Spleen (tissue), 11 donors: ENCODE results near the gene ARHGEF26. TPM values are rescaled to one million over a fixed set of nuclear protein-coding genes. Genes with fewer than 3 reads are reported as not detected.
"Not testable (repeated sequence)": the region's sequence is repeated elsewhere in the genome, so short reads cannot be mapped to it uniquely, and the experiment has no call there.

Experiments
- DNase-seq: peaks from one replicate; pipeline ENCODE4 v3.0.0-alpha.2; 2020
- H3K27ac ChIP-seq, 8 donors: fragments of 200-600 bp; sonication (generic) in 7 of 8; 1 replicate in 4 of 8; 2 replicates in 4 of 8; pipeline versions ENCODE4 v1.5.0 to v1.8.0; 2016 to 2021; ENCODE audit warnings: inconsistent platforms in 4 of 8, mild to moderate bottlenecking in 4 of 8, moderate library complexity in 1 of 8
- H3K27me3 ChIP-seq, 7 donors: fragments of 200-600 bp; sonication (generic) in 6 of 7; replicated peaks in 1 of 7; 1 replicate in 4 of 7; 2 replicates in 3 of 7; pipeline versions ENCODE4 v1.5.0 to v1.8.0; 2016 to 2021; ENCODE audit warnings: inconsistent platforms in 3 of 7, mild to moderate bottlenecking in 1 of 7
- H3K36me3 ChIP-seq, 6 donors: fragments of 200-600 bp; sonication (generic) in 5 of 6; 1 replicate in 4 of 6; 2 replicates in 2 of 6; pipeline versions ENCODE4 v1.5.0 to v1.8.0; 2016 to 2021; ENCODE audit warnings: inconsistent platforms in 2 of 6
- H3K4me1 ChIP-seq, 6 donors: fragments of 200-600 bp; sonication (generic) in 5 of 6; 1 replicate in 3 of 6; 2 replicates in 3 of 6; pipeline versions ENCODE4 v1.5.0 to v1.8.0; 2016 to 2021; ENCODE audit warnings: inconsistent platforms in 3 of 6
- H3K4me3 ChIP-seq, 8 donors: fragments of 200-600 bp; sonication (generic) in 7 of 8; 1 replicate in 4 of 8; 2 replicates in 4 of 8; pipeline versions ENCODE4 v1.5.0 to v1.8.0; 2016 to 2021; ENCODE audit warnings: inconsistent platforms in 4 of 8, mild to moderate bottlenecking in 4 of 8, moderate library complexity in 2 of 8
- H3K9me3 ChIP-seq, 8 donors: fragments of 200-600 bp; sonication (generic) in 7 of 8; 1 replicate in 4 of 8; 2 replicates in 4 of 8; pipeline versions ENCODE4 v1.5.0 to v1.8.0; 2016 to 2021; ENCODE audit warnings: inconsistent platforms in 4 of 8
- POLR2A ChIP-seq, 3 donors: fragments of 450-650 bp; IDR thresholded peaks; one replicate each; pipeline ENCODE4 v1.5.1; 2017; ENCODE audit warnings: antibody characterized with exemption in 3 of 3, mild to moderate bottlenecking in 1 of 3
- POLR2AphosphoS5 ChIP-seq, 3 donors: sonication (generic); formaldehyde crosslinking; IDR thresholded peaks; one replicate each; pipeline ENCODE4 v1.5.1; 2017; ENCODE audit warnings: antibody characterized with exemption in 3 of 3
- WGBS, 5 donors: extraction: QIAGEN DNeasy Blood & Tissue Kit in 3 of 5; methylation state at CpG; one replicate each; pipeline versions ENCODE4 v1.1.5 to v1.1.7; 2013 to 2018; 5-methylcytosine and 5-hydroxymethylcytosine counted together
- intact Hi-C: fragments of 100-400 bp; cut with DNase I; formaldehyde crosslinking; loops from one replicate; pipeline ENCODE4 v1.15.0; 2023; ENCODE audit warnings: low total_unique reads
- polyA plus RNA-seq, 3 donors: library from polyadenylated mRNA; stranded (reverse); fragments of 200-250 nt; gene quantifications; one replicate each; pipeline ENCODE4 v1.2.1, GENCODE V29; 2013
- total RNA-seq, 7 donors: library from RNA; depleted of rRNA in 3 of 7; stranded (reverse); fragments of >200 nt in 3 of 7; fragmentation: NEBNext Ultra II Directional in 4 of 7; extraction: Animal tissue kit (Norgen Biotek cat#: 25700) in 4 of 7; gene quantifications; one replicate each; pipeline versions ENCODE4 v1.1.0 to v1.2.1, GENCODE V29; 2016 to 2021
- TF ChIP-seq, protein P1 (sequence below), 11 experiments: fragments of 200-600 bp in 7 of 11; fragments of 450-650 bp in 4 of 11; sonication (generic) in 4 of 11; IDR thresholded peaks in 8 of 11; conservative IDR thresholded peaks in 3 of 11; 1 replicate in 7 of 11; 2 replicates in 4 of 11; pipeline versions ENCODE4 v1.4.0 to v1.8.0; 2016 to 2021; ENCODE audit warnings: antibody characterized with exemption in 11 of 11, inconsistent platforms in 4 of 11, mild to moderate bottlenecking in 1 of 11
- donor health status: healthy with polysubstance abuse.
- donor health status: DM: no; HTN: no; CAD: no; lungs with moderate emphysema.
- donor health status: DM: no; HTN: no; CAD: no.
- donor health status: Bipolar disorder and iron deficiency.
- donor health status: healthy.
- donor health status: DM: no; HTN: no; CAD: no.
- donor health status: DM: yes; HTN: yes; CAD: no.

ARHGEF26 gene
- total and polyA plus RNA-seq, 10 donors = 0.30 to 6.3 (median 1.1) TPM

DNA sequence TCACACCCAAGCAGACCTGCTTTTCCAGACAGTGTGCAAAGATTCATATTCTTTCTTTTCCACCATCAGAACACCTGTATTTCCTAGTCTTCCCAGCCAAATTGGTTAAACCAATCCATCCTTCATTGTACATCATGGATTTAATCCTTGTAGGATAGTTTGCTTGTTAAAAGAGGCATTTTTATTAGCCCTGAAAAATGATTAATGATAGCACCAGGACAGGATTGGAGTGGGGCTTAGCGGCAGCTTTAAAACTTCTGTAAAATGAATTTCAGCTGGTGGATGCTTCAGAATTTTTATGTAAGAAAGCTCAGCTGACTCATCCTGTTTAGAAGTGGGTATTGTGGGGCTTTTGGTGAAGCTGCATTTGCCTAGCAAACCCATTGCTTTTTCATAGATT lies 36.1 kb upstream of the ARHGEF26 start:
- H3K36me3 ChIP-seq = no peaks in the 10 kb centered on the region
- intact Hi-C loops = no loop called here
- peaks cover 0 to 5% (median 0%) of the 10 kb centered on the region in 8 donors for H3K9me3 ChIP-seq
- no peak for DNase-seq
- H3K27me3 ChIP-seq = no peaks in the 10 kb centered on the region
- no peak overlapping the region for H3K27ac ChIP-seq
- no peaks in the 10 kb centered on the region for H3K4me1 ChIP-seq
- H3K4me3 ChIP-seq = no peak overlapping the region
- 82 to 92% (median 88%) methylated on average over 1 of the region's 1 CpG for WGBS, 5 donors
- no peak for TF ChIP-seq POLR2A (IDR thresholded peaks at IDR 0.05)
- TF ChIP-seq POLR2AphosphoS5 (IDR thresholded peaks at IDR 0.05) = no peak
- TF ChIP-seq, protein P1, sequence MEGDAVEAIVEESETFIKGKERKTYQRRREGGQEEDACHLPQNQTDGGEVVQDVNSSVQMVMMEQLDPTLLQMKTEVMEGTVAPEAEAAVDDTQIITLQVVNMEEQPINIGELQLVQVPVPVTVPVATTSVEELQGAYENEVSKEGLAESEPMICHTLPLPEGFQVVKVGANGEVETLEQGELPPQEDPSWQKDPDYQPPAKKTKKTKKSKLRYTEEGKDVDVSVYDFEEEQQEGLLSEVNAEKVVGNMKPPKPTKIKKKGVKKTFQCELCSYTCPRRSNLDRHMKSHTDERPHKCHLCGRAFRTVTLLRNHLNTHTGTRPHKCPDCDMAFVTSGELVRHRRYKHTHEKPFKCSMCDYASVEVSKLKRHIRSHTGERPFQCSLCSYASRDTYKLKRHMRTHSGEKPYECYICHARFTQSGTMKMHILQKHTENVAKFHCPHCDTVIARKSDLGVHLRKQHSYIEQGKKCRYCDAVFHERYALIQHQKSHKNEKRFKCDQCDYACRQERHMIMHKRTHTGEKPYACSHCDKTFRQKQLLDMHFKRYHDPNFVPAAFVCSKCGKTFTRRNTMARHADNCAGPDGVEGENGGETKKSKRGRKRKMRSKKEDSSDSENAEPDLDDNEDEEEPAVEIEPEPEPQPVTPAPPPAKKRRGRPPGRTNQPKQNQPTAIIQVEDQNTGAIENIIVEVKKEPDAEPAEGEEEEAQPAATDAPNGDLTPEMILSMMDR (IDR thresholded peaks at IDR 0.05 in 8 of 11, conservative IDR thresholded peaks at IDR 0.05 in 3 of 11) = no peak

DNA sequence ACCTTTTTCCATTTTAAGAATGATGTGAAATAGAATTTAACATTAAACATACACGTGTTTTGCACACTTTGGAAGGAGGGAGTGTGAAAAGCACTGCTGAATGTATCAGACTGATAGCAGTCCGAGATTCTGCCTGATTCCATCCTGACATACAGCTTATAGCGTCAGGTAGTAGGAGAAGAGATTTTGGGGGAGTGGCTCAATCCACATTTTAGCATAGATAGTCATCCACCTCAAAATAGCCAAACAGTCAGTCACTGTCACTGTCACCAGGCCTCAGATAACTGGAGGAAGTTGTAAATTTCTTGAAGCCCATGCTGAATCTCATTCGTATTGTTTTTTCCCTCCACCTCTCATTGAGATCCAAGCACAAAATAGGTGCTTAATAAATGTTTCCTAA lies 35.4 kb upstream of the ARHGEF26 start:
- Histone ChIP-seq H3K4me1 (no peaks in the 10 kb centered on the region), H3K27ac (no peak overlapping the region), H3K36me3 (no peaks in the 10 kb centered on the region), H3K4me3 (no peak overlapping the region), H3K9me3 (peaks cover 0 to 5% (median 0%) of the 10 kb centered on the region in 8 donors), H3K27me3 (no peaks in the 10 kb centered on the region)
- intact Hi-C loops = no loop called here
- no peak for DNase-seq
- WGBS, 5 donors = 77 to 89% (median 79%) methylated on average over 4 of the region's 4 CpGs
- TF ChIP-seq, protein P1 (IDR thresholded peaks at IDR 0.05 in 8 of 11, conservative IDR thresholded peaks at IDR 0.05 in 3 of 11) = no peak
- TF ChIP-seq POLR2A (IDR thresholded peaks at IDR 0.05) (no peak), POLR2AphosphoS5 (IDR thresholded peaks at IDR 0.05) (no peak)

DNA sequence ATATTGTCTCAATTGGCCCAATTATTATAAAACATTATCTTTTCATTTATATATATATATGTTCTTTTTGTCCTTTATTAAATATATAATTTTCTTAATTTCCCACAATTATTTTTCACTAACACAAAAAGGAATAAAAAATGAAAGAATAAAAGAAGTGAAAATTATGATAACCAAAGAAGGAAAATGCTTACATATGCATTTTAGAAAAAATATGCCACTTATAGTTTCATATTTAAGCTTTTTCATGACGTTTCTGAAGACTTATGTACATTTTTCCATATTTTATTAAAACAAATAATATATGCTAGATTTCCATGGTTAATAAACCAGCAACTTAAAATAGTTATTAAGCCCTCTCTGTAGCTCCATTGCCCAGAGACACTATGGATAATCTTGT lies 34.9 kb upstream of the ARHGEF26 start:
- TF ChIP-seq, protein P1 (IDR thresholded peaks at IDR 0.05 in 8 of 11, conservative IDR thresholded peaks at IDR 0.05 in 3 of 11) = no peak
- TF ChIP-seq POLR2AphosphoS5 (IDR thresholded peaks at IDR 0.05) (no peak), POLR2A (IDR thresholded peaks at IDR 0.05) (no peak)
- no peak overlapping the region for H3K4me3 ChIP-seq
- intact Hi-C loops = no loop called here

DNA sequence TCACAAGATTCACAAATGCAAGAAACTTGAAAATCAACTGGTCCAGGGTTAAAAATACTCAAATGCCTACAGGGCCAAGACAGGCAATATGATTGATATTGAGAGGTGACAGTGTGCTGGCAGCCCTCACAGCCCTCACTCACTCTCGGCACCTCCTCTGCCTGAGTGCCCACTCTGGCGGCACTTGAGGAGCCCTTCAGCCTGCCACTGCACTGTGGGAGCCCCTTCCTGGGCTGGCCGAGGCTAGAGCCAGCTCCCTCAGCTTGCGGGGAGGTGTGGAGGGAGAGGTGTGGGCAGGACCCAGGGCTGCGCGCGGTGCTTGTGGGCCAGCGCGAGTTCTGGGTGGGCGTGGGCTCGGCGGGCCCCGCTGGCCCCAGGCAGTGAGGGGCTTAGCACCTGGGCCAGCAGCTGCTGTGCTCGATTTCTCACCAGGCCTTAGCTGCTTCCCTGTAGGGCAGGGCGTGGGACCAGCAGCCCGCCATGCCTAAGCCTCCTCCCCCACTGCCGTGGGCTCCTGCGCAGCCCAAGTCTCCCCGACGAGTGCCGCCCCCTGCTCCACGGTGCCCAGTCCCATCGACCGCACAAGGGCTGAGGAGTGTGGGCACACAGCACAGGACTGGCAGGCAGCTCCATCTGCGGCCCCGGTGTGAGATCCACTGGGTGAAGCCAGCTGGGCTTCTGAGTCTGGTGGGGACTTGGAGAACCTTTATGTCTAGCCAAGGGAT lies 33.3 kb upstream of the ARHGEF26 start:
- H3K27me3 ChIP-seq, H3K4me1 ChIP-seq, H3K36me3 ChIP-seq, H3K4me3 ChIP-seq, DNase-seq, H3K27ac ChIP-seq, intact Hi-C loops, H3K9me3 ChIP-seq: not testable (repeated sequence)
- WGBS, 5 donors = 92 to 97% (median 96%) methylated on average over 2 to 26 of the region's 26 CpGs

More for the DNA sequence above, 34.9 kb upstream of the ARHGEF26 start:
- Histone ChIP-seq H3K4me1 (no peaks in the 10 kb centered on the region), H3K27me3 (no peaks in the 10 kb centered on the region), H3K36me3 (no peaks in the 10 kb centered on the region), H3K27ac (no peak overlapping the region), H3K9me3 (peaks cover 0 to 5% (median 0%) of the 10 kb centered on the region in 8 donors)
- no peak for DNase-seq
- 59 to 80% (median 67%) methylated on average over 1 of the region's 1 CpG for WGBS, 5 donors
